Omental fat pad (tissue), 4 donors: Measurements from ENCODE around the gene PFKL. TPM values are rescaled to one million over a fixed set of nuclear protein-coding genes. Genes with fewer than 3 reads are reported as not detected.

Source experiments
- ATAC-seq: fragments of 150-250 bp; one replicate; pipeline ENCODE4 v1.9.1; 2016; ENCODE audit warnings: mild to moderate bottlenecking, moderate library complexity; ENCODE audit not compliant: low FRiP score
- DNase-seq: peaks from one replicate; pipeline ENCODE4 v3.0.0-alpha.2; 2019; ENCODE audit warnings: low spot score
- CTCF ChIP-seq, 3 donors: fragments of 450-650 bp; IDR thresholded peaks; one replicate each; pipeline ENCODE4 v1.5.1; 2016 to 2017; ENCODE audit warnings: antibody characterized with exemption in 3 of 3, mild to moderate bottlenecking in 3 of 3, moderate library complexity in 2 of 3
- total RNA-seq, 4 donors: library from RNA; depleted of rRNA; stranded (reverse); fragments of >200 nt; gene quantifications; one replicate each; pipeline ENCODE4 v1.1.0, GENCODE V29; 2016

PFKL gene
- total RNA-seq, 4 donors from 2014 or later, result 75.7 to 114 (median 104) TPM

GRCh38 chr21:44286086-44286715 is 13.7 kb upstream of the PFKL start:
- DNase-seq, result no peak
- no peak for ATAC-seq
- no peak for TF ChIP-seq CTCF (IDR thresholded peaks at IDR 0.05)

- DNase-seq (no peak), ATAC-seq (no peak)
- no peak for TF ChIP-seq CTCF (IDR thresholded peaks at IDR 0.05)
Measured at GRCh38 chr21:44286716-44287632, 12.9 kb upstream of the PFKL start.

GRCh38 chr21:44288251-44289110 is 11.4 kb upstream of the PFKL start:
- TF ChIP-seq CTCF (IDR thresholded peaks at IDR 0.05), result no peak
- DNase-seq (no peak), ATAC-seq (no peak)

- DNase-seq, result no peak
- no peak for ATAC-seq
- TF ChIP-seq CTCF (IDR thresholded peaks at IDR 0.05), result no peak
Measured at GRCh38 chr21:44289381-44290010, 10.4 kb upstream of the PFKL start.

- DNase-seq, result no peak
- no peak for ATAC-seq
- TF ChIP-seq CTCF (IDR thresholded peaks at IDR 0.05), result no peak
Measured at GRCh38 chr21:44290327-44291077, 9.4 kb upstream of the PFKL start.
